Measurements from ENCODE around the gene ACAA1.
"Not testable (repeated sequence)": the region's sequence is repeated elsewhere in the genome, so short reads cannot be mapped to it uniquely, and the experiment has no call there.

Gene ACAA1

GRCh38 chr3:38136777-38137614 is at the start of gene ACAA1:
Gene ACAA1 (minus strand): TSS chr3:38137127. CDS start chr3:38137035, 92 bp downstream.
- FAIRE-seq = peak; percentile 99

GRCh38 chr3:38177181-38177580 is 40.3 kb upstream of the ACAA1 start:
- no peak for FAIRE-seq

- no peak for FAIRE-seq
Observed at GRCh38 chr3:38173834-38174418, 37.0 kb upstream of the ACAA1 start.

- no peak for FAIRE-seq
Observed at GRCh38 chr3:38171622-38172021, 34.7 kb upstream of the ACAA1 start.

GRCh38 chr3:38170722-38171121 is 33.8 kb upstream of the ACAA1 start:
- no peak for FAIRE-seq

GRCh38 chr3:38169027-38169317 is 32.0 kb upstream of the ACAA1 start:
- no peak for FAIRE-seq

GRCh38 chr3:38168151-38169026 is 31.5 kb upstream of the ACAA1 start:
- no peak for FAIRE-seq

GRCh38 chr3:38167591-38167990 is 30.7 kb upstream of the ACAA1 start:
- no peak for FAIRE-seq

- FAIRE-seq = no peak
Observed at GRCh38 chr3:38165722-38166387, 28.9 kb upstream of the ACAA1 start.

GRCh38 chr3:38164952-38165721 is 28.2 kb upstream of the ACAA1 start, which contains the start of gene OXSR1:
Gene OXSR1 (plus strand): TSS chr3:38165537. CDS start chr3:38165877, 340 bp downstream.
- peak; percentile 98 for FAIRE-seq

GRCh38 chr3:38164643-38164951 is 27.7 kb upstream of the ACAA1 start:
- FAIRE-seq = no peak

GRCh38 chr3:38163841-38164642 is 27.1 kb upstream of the ACAA1 start:
- no peak for FAIRE-seq

GRCh38 chr3:38163117-38163840 is 26.4 kb upstream of the ACAA1 start:
- no peak for FAIRE-seq

GRCh38 chr3:38160704-38161103 is 23.8 kb upstream of the ACAA1 start:
- not testable (repeated sequence) for FAIRE-seq

- FAIRE-seq = no peak
Observed at GRCh38 chr3:38158472-38158871, 21.5 kb upstream of the ACAA1 start.

- no peak for FAIRE-seq
Observed at GRCh38 chr3:38157595-38157994, 20.7 kb upstream of the ACAA1 start.

- FAIRE-seq = no peak
Observed at GRCh38 chr3:38157117-38157516, 20.2 kb upstream of the ACAA1 start.

- FAIRE-seq = no peak
Observed at GRCh38 chr3:38155825-38156224, 18.9 kb upstream of the ACAA1 start.

GRCh38 chr3:38154625-38155255 is 17.8 kb upstream of the ACAA1 start:
- no peak for FAIRE-seq

GRCh38 chr3:38154033-38154494 is 17.1 kb upstream of the ACAA1 start:
- FAIRE-seq = no peak

Data from G401.6 (cell line).